H1 (cell line): ENCODE results near the gene NASP. TPM values are rescaled to one million over a fixed set of nuclear protein-coding genes. Genes with fewer than 3 reads are reported as not detected.

Source experiments
- KDM4A ChIP-seq: IDR thresholded peaks from one replicate; pipeline ENCODE4 v1.7.1; 2012; ENCODE audit warnings: low read depth, mild to moderate bottlenecking, moderate library complexity, low read length, inconsistent platforms; ENCODE audit not compliant: severe bottlenecking
- MAX ChIP-seq: IDR thresholded peaks from 2 replicates; pipeline ENCODE4 v1.6.1; 2012; ENCODE audit warnings: inconsistent platforms
- polyA plus RNA-seq, 7 experiments: library from polyadenylated mRNA; depleted of rRNA in 3 of 7; stranded (reverse) in 5 of 7; unstranded in 2 of 7; fragments of >200 nt in 5 of 7; fragments of 200-250 nt in 2 of 7; gene quantifications; 1 replicate in 5 of 7; 2 replicates in 1 of 7; 4 replicates in 1 of 7; pipeline versions ENCODE4 v1.2.1 to v1.2.3, GENCODE V29; 2011 to 2013; ENCODE audit warnings: missing spikeins in 2 of 7, mixed read lengths in 2 of 7
- total RNA-seq: library from RNA; stranded (reverse); fragmentation: NEBNext Ultra II Directional; extraction: Animal tissue kit (Norgen Biotek cat#: 25700); gene quantifications from 2 replicates; pipeline ENCODE4 v1.2.1, GENCODE V29; 2021

The NASP gene
- total and polyA plus RNA-seq, 2 of the 8 experiments (the other 6 are each of a cell fraction or from before 2014, with no cell fraction given), result 263 to 647 TPM

GRCh38 chr1:45567911-45568310 lies 15.9 kb upstream of the NASP start (continued):
- TF ChIP-seq MAX (no peak), KDM4A (no peak)
- TF ChIP-seq, all 59 proteins: peak for 0
